Stomach (tissue), 4 donors: ENCODE data around the gene RNF225.
"Not testable (repeated sequence)": the region's sequence is repeated elsewhere in the genome, so short reads cannot be mapped to it uniquely, and the experiment has no call there.

Experiments used
- CTCF ChIP-seq, 7 experiments: fragments of 450-650 bp in 4 of 7; fragments of 200-600 bp in 3 of 7; sonication (generic) in 3 of 7; IDR thresholded peaks; one replicate each; pipeline ENCODE4 v1.5.1; 2016 to 2019; ENCODE audit warnings: antibody characterized with exemption in 7 of 7, control low read depth in 2 of 7, mild to moderate bottlenecking in 1 of 7
- POLR2AphosphoS5 ChIP-seq, 3 donors: sonication (generic); formaldehyde crosslinking; IDR thresholded peaks; one replicate each; pipeline ENCODE4 v1.6.1; 2016; ENCODE audit warnings: antibody characterized with exemption in 3 of 3

DNA sequence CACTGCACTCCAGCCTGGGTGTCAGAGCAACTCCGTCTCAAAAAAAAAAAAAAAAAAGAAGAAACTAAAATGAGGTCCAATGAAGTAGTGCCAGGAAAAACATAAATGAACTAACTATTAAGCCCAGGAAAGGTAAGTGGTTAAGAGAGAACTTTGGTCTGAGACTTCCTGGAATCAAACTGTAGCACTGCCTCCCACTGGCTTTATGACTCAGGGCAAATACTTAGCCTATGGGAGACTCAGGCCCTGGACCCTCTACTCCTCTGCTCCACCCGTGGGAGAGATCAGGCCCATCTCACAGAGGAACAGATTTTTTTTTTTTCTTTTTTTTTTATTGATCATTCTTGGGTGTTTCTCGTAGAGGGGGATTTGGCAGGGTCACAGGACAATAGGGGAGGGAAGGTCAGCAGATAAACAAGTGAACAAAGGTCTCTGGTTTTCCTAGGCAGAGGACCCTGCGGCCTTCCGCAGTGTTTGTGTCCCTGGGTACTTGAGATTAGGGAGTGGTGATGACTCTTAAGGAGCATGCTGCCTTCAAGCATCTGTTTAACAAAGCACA lies 8.5 kb downstream of the RNF225 start:
- not testable (repeated sequence) for TF ChIP-seq CTCF, POLR2AphosphoS5 (IDR thresholded peaks at IDR 0.05)
